HepG2 (cell line): ENCODE data around the gene BBS12. TPM values are rescaled to one million over a fixed set of nuclear protein-coding genes. Genes with fewer than 3 reads are reported as not detected.

Experiments used
- ATAC-seq: fragments of 200-7000 bp; cut with Tn5 transposase; 3 replicates; pipeline ENCODE4 v1.9.1; 2020; ENCODE audit warnings: mild to moderate bottlenecking, moderate library complexity
- BruUV-seq: library from RNA; stranded (reverse); fragments of 400-500 nt; replicated peaks from 2 replicates; lab custom pipeline; 2021; lab: Mats Ljungman, UMichigan
- CTCF ChIA-PET: fragments of 300-600 bp; formaldehyde crosslinking; extraction: SDS; loops from one replicate; lab custom pipeline; 2021; ENCODE audit warnings: low total read pairs, inconsistent platforms, low intra/inter-chr PET ratio; lab: Yijun Ruan, JAX
- POLR2A ChIA-PET: fragments of 350-600 bp; sonication (Branson Sonifier 250); formaldehyde crosslinking; loops from one replicate; lab custom pipeline; 2020; ENCODE audit warnings: antibody characterized with exemption, inconsistent platforms; lab: Yijun Ruan, JAX
- DNase-seq: peaks from one replicate; pipeline ENCODE4 v3.0.0-alpha.2; 2015; ENCODE audit warnings: low spot score
- FAIRE-seq: peaks from 3 replicates; lab custom pipeline; 2011; peaks lifted over from hg19 to GRCh38; lab: Jason Lieb, UNC
- H2AFZ ChIP-seq: one replicate; pipeline ENCODE4 v1.6.1; 2011; ENCODE audit warnings: low read length, inconsistent platforms
- H3K27ac ChIP-seq: fragments of 300-600 bp; 3 replicates; pipeline ENCODE4 v1.8.0; 2011; ENCODE audit warnings: mixed run types, mild to moderate bottlenecking, mixed read lengths, low read length, inconsistent platforms; ENCODE audit not compliant: insufficient read depth; ENCODE audit errors: extremely low read length
- H3K27me3 ChIP-seq, 2 experiments: fragments of 200-600 bp in 1 of 2; 2 replicates in 1 of 2; 3 replicates in 1 of 2; pipeline versions ENCODE4 v1.6.0 to v1.8.0; 2011; ENCODE audit warnings: low read length in 2 of 2, mild to moderate bottlenecking in 2 of 2, moderate library complexity in 2 of 2, inconsistent platforms in 1 of 2; ENCODE audit not compliant: insufficient read depth in 2 of 2, control insufficient read depth in 1 of 2
- H3K36me3 ChIP-seq, 2 experiments: fragments of 200-600 bp in 1 of 2; replicated peaks in 1 of 2; 2 replicates in 1 of 2; 3 replicates in 1 of 2; pipeline versions ENCODE4 v1.5.1 to v1.8.0; 2011; ENCODE audit warnings: low read length in 2 of 2, inconsistent platforms in 1 of 2; ENCODE audit not compliant: insufficient read depth in 2 of 2, control insufficient read depth in 1 of 2
- H3K4me1 ChIP-seq: 2 replicates; pipeline ENCODE4 v1.5.1; 2012; ENCODE audit warnings: low read length, inconsistent platforms; ENCODE audit not compliant: insufficient read depth
- H3K4me2 ChIP-seq: 2 replicates; pipeline ENCODE4 v1.6.0; 2011; ENCODE audit warnings: low read depth, low read length, inconsistent platforms
- H3K4me3 ChIP-seq, 3 experiments: fragments of 200-600 bp in 1 of 3; sonication (generic), shearing (Covaris generic) in 1 of 3; replicated peaks in 1 of 3; 2 replicates each; pipeline ENCODE4 v1.5.1; 2011 to 2016; ENCODE audit warnings: low read length in 3 of 3, inconsistent platforms in 2 of 3, low read depth in 2 of 3, mild to moderate bottlenecking in 2 of 3, control low read depth in 1 of 3, mixed read lengths in 1 of 3; ENCODE audit not compliant: insufficient read depth in 1 of 3
- H3K79me2 ChIP-seq: one replicate; pipeline ENCODE4 v1.6.1; 2011; ENCODE audit warnings: low read length, inconsistent platforms; ENCODE audit not compliant: insufficient read depth
- H3K9ac ChIP-seq: 2 replicates; pipeline ENCODE4 v1.6.0; 2011; ENCODE audit warnings: mild to moderate bottlenecking, low read depth, low read length, inconsistent platforms; ENCODE audit not compliant: insufficient read depth
- H3K9me3 ChIP-seq: 2 replicates; pipeline ENCODE4 v1.5.1; 2012; ENCODE audit warnings: mild to moderate bottlenecking, low read length
- H4K20me1 ChIP-seq: 2 replicates; pipeline ENCODE4 v1.6.0; 2011; ENCODE audit warnings: inconsistent platforms, mild to moderate bottlenecking, low read length, moderate library complexity; ENCODE audit not compliant: insufficient read depth
- ATF1 ChIP-seq: IDR thresholded peaks from 2 replicates; pipeline ENCODE4 v1.6.1; 2016; ENCODE audit warnings: mild to moderate bottlenecking, control low read depth
- RAD21 ChIP-seq: fragments of 450-650 bp; formaldehyde crosslinking; IDR thresholded peaks from 2 replicates; pipeline ENCODE4 v1.5.0; 2020; ENCODE audit warnings: mild to moderate bottlenecking
- RXRB ChIP-seq: IDR thresholded peaks from 2 replicates; pipeline ENCODE4 v1.6.1; 2016; ENCODE audit warnings: borderline replicate concordance, missing genetic modification reagents, missing compliant biosample characterization
- SMC3 ChIP-seq: IDR thresholded peaks from 2 replicates; pipeline ENCODE4 v1.6.1; 2011; ENCODE audit warnings: low read length, improper control_type of control experiment
- STAG1 ChIP-seq: sonication (generic); formaldehyde crosslinking; IDR thresholded peaks from 2 replicates; pipeline ENCODE4 v1.4.0; 2020; ENCODE audit warnings: missing genetic modification reagents
- ZNF234 ChIP-seq: sonication (generic); formaldehyde crosslinking; conservative IDR thresholded peaks from 2 replicates; pipeline ENCODE4 v1.5.1; 2020; ENCODE audit warnings: mild to moderate bottlenecking, missing genetic modification reagents
- ZNF772 ChIP-seq: sonication (generic); formaldehyde crosslinking; IDR thresholded peaks from 2 replicates; pipeline ENCODE4 v1.5.0; 2020; ENCODE audit warnings: mild to moderate bottlenecking, missing genetic modification reagents
- WGBS: methylation state at CpG from one replicate; pipeline ENCODE4 v1.1.6; 2017; ENCODE audit warnings: low lambda C conversion rate; 5-methylcytosine and 5-hydroxymethylcytosine counted together
- in situ Hi-C: cut with HindIII; loops from 2 replicates; pipeline ENCODE4 v1.10.0; 2017; ENCODE audit warnings: low pct_unique_long_range_greater_than_20kb; ENCODE audit not compliant: extremely low pct_ligation_motif_present
- intact Hi-C: fragments of 100-400 bp; cut with micrococcal nuclease; formaldehyde crosslinking; loops from one replicate; pipeline ENCODE4 v1.10.0; 2022; ENCODE audit not compliant: unreplicated experiment
- polyA plus RNA-seq, 8 experiments: library from polyadenylated mRNA; depleted of rRNA in 3 of 8; stranded (reverse) in 7 of 8; unstranded in 1 of 8; fragments of >200 nt; fragmentation: Illumina TruSeq in 4 of 8; extraction: Trizol in 4 of 8; gene quantifications; 2 replicates each; pipeline versions ENCODE4 v1.2.1 to v1.2.3, GENCODE V29; 2011 to 2016; ENCODE audit warnings: low read depth in 4 of 8, missing spikeins in 1 of 8, mixed read lengths in 1 of 8; ENCODE audit not compliant: insufficient read depth in 1 of 8
- total RNA-seq, 5 experiments: library from RNA; depleted of rRNA; stranded (reverse); fragments of >200 nt; fragmentation: Illumina TruSeq; extraction: Trizol; gene quantifications; 2 replicates each; pipeline ENCODE4 v1.2.3, GENCODE V29; 2016; ENCODE audit warnings: low read depth in 1 of 5
- TF ChIP-seq, protein P1 (sequence below): fragments of 450-650 bp; IDR thresholded peaks from 2 replicates; pipeline ENCODE4 v1.6.1; 2017; ENCODE audit warnings: mild to moderate bottlenecking
- TF ChIP-seq, protein P2 (sequence below): sonication (generic); formaldehyde crosslinking; IDR thresholded peaks from 2 replicates; pipeline ENCODE4 v1.4.0; 2020; ENCODE audit warnings: missing genetic modification reagents
- TF ChIP-seq, protein P3 (sequence below): sonication (generic); formaldehyde crosslinking; IDR thresholded peaks from 2 replicates; pipeline ENCODE4 v1.4.0; 2020; ENCODE audit warnings: missing genetic modification reagents, borderline replicate concordance
- TF ChIP-seq, protein P4 (sequence below): sonication (generic); formaldehyde crosslinking; IDR thresholded peaks from 2 replicates; pipeline ENCODE4 v1.5.0; 2020; ENCODE audit warnings: mild to moderate bottlenecking, missing genetic modification reagents, moderate library complexity

The BBS12 gene
- total and polyA plus RNA-seq, 2 of the 13 experiments (the other 11 are each of a cell fraction or from before 2014, with no cell fraction given): 0.32 to 1.7 TPM

DNA sequence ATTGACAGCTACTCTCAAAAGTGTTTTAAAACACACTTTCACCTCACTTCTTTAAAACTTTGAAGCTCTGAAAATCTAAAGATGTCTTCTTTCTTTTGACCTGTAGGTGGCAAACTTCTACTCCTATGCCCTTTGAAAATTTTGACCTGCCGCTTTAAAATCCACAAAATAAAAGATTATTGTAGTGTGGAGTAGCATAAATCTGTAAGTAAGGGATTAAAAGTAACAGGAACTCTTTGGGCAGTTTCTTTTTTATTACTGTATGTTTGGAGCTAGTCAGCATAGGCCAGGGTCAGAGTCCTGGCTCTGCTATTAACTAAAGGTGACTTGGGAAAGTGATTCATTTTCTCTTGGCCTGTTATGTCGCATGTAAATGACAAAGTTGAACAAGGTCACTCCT is 25.5 kb downstream of the BBS12 start:
- Histone ChIP-seq H3K4me1 (peaks cover 16% of the 10 kb centered on the region), H3K79me2 (no peaks in the 10 kb centered on the region), H3K36me3 (no peaks in the 10 kb centered on the region), H3K27ac (no peak overlapping the region), H4K20me1 (no peaks in the 10 kb centered on the region), H2AFZ (no peak overlapping the region), H3K9me3 (no peaks in the 10 kb centered on the region), H3K4me3 (peak overlapping the region in 1 of 3 experiments; percentile 27; a peak in 1 of 6 replicates), H3K27me3 (no peaks in the 10 kb centered on the region), H3K4me2 (peak overlapping the region; percentile 57), H3K9ac (no peak overlapping the region)
- intact Hi-C loops: loop anchor here (1.0 to 5.0 kb wide), 2 partner anchors 156 to 1504 kb away; no protein-coding TSS in a partner anchor
- TF ChIP-seq ZNF234 (CRISPR knock-in tag) (no peak), RXRB (CRISPR knock-in tag) (peak; percentile 9; the same call in 1 of the 2 replicates), RAD21 (CRISPR knock-in tag) (0 out of 2 replicates have a peak, but pooled peaks have one; percentile 23), ZNF772 (CRISPR knock-in tag) (no peak), STAG1 (CRISPR knock-in tag) (peak; percentile 61), SMC3 (peak; percentile 27), ATF1 (CRISPR knock-in tag) (0 out of 2 replicates have a peak, but pooled peaks have one; percentile 23)
- TF ChIP-seq, protein P1, sequence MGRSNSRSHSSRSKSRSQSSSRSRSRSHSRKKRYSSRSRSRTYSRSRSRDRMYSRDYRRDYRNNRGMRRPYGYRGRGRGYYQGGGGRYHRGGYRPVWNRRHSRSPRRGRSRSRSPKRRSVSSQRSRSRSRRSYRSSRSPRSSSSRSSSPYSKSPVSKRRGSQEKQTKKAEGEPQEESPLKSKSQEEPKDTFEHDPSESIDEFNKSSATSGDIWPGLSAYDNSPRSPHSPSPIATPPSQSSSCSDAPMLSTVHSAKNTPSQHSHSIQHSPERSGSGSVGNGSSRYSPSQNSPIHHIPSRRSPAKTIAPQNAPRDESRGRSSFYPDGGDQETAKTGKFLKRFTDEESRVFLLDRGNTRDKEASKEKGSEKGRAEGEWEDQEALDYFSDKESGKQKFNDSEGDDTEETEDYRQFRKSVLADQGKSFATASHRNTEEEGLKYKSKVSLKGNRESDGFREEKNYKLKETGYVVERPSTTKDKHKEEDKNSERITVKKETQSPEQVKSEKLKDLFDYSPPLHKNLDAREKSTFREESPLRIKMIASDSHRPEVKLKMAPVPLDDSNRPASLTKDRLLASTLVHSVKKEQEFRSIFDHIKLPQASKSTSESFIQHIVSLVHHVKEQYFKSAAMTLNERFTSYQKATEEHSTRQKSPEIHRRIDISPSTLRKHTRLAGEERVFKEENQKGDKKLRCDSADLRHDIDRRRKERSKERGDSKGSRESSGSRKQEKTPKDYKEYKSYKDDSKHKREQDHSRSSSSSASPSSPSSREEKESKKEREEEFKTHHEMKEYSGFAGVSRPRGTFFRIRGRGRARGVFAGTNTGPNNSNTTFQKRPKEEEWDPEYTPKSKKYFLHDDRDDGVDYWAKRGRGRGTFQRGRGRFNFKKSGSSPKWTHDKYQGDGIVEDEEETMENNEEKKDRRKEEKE: no peak
- TF ChIP-seq, protein P2, sequence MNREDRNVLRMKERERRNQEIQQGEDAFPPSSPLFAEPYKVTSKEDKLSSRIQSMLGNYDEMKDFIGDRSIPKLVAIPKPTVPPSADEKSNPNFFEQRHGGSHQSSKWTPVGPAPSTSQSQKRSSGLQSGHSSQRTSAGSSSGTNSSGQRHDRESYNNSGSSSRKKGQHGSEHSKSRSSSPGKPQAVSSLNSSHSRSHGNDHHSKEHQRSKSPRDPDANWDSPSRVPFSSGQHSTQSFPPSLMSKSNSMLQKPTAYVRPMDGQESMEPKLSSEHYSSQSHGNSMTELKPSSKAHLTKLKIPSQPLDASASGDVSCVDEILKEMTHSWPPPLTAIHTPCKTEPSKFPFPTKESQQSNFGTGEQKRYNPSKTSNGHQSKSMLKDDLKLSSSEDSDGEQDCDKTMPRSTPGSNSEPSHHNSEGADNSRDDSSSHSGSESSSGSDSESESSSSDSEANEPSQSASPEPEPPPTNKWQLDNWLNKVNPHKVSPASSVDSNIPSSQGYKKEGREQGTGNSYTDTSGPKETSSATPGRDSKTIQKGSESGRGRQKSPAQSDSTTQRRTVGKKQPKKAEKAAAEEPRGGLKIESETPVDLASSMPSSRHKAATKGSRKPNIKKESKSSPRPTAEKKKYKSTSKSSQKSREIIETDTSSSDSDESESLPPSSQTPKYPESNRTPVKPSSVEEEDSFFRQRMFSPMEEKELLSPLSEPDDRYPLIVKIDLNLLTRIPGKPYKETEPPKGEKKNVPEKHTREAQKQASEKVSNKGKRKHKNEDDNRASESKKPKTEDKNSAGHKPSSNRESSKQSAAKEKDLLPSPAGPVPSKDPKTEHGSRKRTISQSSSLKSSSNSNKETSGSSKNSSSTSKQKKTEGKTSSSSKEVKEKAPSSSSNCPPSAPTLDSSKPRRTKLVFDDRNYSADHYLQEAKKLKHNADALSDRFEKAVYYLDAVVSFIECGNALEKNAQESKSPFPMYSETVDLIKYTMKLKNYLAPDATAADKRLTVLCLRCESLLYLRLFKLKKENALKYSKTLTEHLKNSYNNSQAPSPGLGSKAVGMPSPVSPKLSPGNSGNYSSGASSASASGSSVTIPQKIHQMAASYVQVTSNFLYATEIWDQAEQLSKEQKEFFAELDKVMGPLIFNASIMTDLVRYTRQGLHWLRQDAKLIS (CRISPR knock-in tag): no peak
- TF ChIP-seq, protein P3, sequence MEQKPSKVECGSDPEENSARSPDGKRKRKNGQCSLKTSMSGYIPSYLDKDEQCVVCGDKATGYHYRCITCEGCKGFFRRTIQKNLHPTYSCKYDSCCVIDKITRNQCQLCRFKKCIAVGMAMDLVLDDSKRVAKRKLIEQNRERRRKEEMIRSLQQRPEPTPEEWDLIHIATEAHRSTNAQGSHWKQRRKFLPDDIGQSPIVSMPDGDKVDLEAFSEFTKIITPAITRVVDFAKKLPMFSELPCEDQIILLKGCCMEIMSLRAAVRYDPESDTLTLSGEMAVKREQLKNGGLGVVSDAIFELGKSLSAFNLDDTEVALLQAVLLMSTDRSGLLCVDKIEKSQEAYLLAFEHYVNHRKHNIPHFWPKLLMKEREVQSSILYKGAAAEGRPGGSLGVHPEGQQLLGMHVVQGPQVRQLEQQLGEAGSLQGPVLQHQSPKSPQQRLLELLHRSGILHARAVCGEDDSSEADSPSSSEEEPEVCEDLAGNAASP (CRISPR knock-in tag): 0 out of 2 replicates have a peak, but pooled peaks have one; percentile 19
- TF ChIP-seq, protein P4, sequence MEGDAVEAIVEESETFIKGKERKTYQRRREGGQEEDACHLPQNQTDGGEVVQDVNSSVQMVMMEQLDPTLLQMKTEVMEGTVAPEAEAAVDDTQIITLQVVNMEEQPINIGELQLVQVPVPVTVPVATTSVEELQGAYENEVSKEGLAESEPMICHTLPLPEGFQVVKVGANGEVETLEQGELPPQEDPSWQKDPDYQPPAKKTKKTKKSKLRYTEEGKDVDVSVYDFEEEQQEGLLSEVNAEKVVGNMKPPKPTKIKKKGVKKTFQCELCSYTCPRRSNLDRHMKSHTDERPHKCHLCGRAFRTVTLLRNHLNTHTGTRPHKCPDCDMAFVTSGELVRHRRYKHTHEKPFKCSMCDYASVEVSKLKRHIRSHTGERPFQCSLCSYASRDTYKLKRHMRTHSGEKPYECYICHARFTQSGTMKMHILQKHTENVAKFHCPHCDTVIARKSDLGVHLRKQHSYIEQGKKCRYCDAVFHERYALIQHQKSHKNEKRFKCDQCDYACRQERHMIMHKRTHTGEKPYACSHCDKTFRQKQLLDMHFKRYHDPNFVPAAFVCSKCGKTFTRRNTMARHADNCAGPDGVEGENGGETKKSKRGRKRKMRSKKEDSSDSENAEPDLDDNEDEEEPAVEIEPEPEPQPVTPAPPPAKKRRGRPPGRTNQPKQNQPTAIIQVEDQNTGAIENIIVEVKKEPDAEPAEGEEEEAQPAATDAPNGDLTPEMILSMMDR (CRISPR knock-in tag): peak; percentile 61
- 5% methylated on average over 2 of the region's 2 CpGs for WGBS
- ChIA-PET POLR2A (no interaction called here), CTCF (interaction anchor here (3.2 kb wide), 1 partner anchor 156 kb away, joined by 29 read pairs; no protein-coding TSS in a partner anchor)
- in situ Hi-C loops: loop anchor here (5.0 to 25.0 kb wide), 2 partner anchors 164 to 1354 kb away; partner anchors contain the start of gene NUDT6
- DNase-seq (no peak), ATAC-seq (peak; percentile 35; the same call in 1 of the 3 replicates), FAIRE-seq (peak; percentile 76)
- no TSS peak for BruUV-seq
